ENCODE results near the gene COCH.

Gene COCH

DNA sequence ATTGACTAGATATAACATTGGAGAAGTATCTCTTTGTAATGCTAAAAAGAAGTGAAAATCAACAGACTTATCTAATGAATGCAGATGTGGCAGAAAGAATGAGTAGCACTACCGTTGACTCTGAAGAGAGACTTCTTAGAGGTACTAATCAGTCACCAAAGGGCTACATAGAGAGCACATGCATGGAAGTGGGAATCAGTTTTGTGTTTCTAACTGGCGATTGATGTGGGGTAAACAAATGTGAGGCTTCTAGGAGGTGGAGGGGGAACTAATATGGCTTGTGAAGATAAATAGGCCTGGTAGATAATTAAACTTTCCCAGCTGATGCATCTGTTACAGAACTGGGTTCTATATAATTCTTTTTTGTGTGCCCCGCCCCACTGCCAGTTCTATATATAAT, 10.5 kb downstream of the COCH start:
- TF ChIP-seq, protein P1, sequence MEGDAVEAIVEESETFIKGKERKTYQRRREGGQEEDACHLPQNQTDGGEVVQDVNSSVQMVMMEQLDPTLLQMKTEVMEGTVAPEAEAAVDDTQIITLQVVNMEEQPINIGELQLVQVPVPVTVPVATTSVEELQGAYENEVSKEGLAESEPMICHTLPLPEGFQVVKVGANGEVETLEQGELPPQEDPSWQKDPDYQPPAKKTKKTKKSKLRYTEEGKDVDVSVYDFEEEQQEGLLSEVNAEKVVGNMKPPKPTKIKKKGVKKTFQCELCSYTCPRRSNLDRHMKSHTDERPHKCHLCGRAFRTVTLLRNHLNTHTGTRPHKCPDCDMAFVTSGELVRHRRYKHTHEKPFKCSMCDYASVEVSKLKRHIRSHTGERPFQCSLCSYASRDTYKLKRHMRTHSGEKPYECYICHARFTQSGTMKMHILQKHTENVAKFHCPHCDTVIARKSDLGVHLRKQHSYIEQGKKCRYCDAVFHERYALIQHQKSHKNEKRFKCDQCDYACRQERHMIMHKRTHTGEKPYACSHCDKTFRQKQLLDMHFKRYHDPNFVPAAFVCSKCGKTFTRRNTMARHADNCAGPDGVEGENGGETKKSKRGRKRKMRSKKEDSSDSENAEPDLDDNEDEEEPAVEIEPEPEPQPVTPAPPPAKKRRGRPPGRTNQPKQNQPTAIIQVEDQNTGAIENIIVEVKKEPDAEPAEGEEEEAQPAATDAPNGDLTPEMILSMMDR (IDR thresholded peaks at IDR 0.05; ENCODE audit: borderline replicate concordance, control extremely low read depth, extremely low read depth, insufficient read depth, missing control alignments): no peak
- in situ Hi-C loops (cut with MboI; ENCODE audit: low sequenced_read_pairs, unreplicated experiment): no loop called here
- DNase-seq (ENCODE audit: low spot score): no peak

DNA sequence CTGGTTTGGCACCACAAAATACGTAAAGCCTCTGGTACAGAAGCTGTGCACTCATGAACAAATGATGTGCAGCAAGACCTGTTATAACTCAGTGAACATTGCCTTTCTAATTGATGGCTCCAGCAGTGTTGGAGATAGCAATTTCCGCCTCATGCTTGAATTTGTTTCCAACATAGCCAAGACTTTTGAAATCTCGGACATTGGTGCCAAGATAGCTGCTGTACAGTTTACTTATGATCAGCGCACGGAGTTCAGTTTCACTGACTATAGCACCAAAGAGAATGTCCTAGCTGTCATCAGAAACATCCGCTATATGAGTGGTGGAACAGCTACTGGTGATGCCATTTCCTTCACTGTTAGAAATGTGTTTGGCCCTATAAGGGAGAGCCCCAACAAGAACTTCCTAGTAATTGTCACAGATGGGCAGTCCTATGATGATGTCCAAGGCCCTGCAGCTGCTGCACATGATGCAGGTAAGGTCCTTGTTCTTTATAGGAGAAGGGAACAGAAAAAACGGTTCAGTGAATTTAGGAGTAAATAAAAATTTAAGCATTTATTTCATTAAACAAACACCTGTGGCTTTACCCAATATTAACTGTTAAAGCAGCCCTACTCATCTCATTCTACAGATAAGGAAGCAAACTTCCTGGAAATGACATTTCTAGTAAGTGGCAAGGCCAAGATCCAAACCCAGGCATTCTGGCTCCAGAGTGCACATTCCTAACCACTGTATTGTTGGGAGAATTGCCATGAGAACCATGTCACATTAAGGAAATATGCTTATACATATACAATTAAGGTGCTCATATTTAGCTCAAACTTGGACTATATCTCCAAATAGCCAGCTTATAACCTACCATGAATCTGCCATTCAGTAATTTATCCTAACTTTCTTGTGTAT, 11.7 kb downstream of the COCH start:
- TF ChIP-seq, protein P1 (IDR thresholded peaks at IDR 0.05; ENCODE audit: borderline replicate concordance, control extremely low read depth, extremely low read depth, insufficient read depth, missing control alignments): no peak
- no peak for DNase-seq (ENCODE audit: low spot score)
- in situ Hi-C loops (cut with MboI; ENCODE audit: low sequenced_read_pairs, unreplicated experiment): no loop called here

DNA sequence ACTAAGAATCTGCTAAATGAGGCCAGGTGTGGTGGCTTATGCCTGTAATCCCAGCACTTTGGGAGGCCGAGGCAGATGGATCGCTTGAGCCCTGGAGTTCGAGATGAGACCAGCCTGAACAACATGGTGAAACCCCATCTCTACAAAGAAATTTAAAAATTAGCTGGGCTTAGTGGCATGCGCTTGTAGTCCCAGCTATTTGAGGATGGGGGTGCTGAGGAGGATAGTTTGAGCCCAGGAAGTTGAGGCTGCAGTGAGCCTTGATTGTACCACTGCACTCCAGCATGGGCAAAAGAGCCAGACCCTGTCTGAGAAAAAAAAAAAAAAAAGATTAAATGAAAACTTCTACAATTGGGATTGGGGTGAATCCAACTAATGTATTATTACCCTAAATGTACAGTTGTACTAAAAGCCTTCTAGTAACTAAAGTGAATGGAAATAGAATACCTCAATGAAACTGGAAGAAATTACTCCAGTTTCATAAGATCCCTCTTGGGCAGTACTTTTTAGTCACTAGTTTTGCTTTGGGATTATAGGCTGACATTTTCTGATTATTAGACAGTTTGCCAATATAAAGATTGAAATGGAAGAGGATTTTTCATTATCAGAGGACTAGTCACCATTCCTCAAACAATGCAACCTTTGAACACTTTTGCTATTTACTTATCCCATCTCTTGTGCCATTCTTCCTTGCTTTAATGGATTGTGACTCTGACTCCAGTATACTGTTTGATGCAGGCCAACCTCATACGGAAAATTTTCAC, 14.3 kb downstream of the COCH start:
- no peak for DNase-seq (ENCODE audit: low spot score)
- TF ChIP-seq, protein P1 (IDR thresholded peaks at IDR 0.05; ENCODE audit: borderline replicate concordance, control extremely low read depth, extremely low read depth, insufficient read depth, missing control alignments): no peak
- in situ Hi-C loops (cut with MboI; ENCODE audit: low sequenced_read_pairs, unreplicated experiment): no loop called here

DNA sequence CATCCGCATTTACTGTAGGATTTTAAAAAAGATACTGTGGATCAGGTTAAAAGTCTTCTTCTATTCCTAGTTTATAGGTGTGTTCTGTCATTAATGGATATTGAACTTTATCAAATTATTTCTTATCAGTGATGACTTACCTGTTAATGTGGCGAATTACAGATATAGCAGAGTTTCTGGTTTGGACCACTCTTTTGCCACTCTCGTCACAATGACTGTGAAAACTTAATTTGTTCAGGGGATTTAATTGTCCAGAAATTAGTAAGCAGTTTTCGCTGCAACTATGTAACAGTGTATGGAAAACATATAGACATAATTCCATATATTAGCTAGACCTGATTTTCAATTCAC, 14.9 kb downstream of the COCH start:
- no peak for DNase-seq (ENCODE audit: low spot score)
- TF ChIP-seq, protein P1 (IDR thresholded peaks at IDR 0.05; ENCODE audit: borderline replicate concordance, control extremely low read depth, extremely low read depth, insufficient read depth, missing control alignments): no peak
- in situ Hi-C loops (cut with MboI; ENCODE audit: low sequenced_read_pairs, unreplicated experiment): no loop called here

DNA sequence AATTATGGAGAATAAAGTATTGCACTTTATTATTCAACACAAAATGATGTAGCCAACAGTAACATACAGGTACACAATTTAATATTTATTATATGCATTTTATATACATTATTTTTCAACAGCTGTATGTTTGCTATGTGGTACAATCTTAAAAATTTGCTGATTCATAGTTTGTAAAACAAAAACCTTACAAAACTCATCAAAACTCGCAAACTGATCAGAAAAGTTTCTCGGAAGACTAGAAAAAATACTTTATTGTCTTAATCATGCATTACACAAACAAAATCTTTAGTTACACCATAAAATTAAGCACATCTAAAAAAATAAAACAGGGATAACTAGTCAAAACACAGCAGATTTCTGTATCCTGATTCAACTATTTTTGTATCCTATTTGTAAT, 19.5 kb downstream of the COCH start:
- TF ChIP-seq, protein P1 (IDR thresholded peaks at IDR 0.05; ENCODE audit: borderline replicate concordance, control extremely low read depth, extremely low read depth, insufficient read depth, missing control alignments): no peak
- in situ Hi-C loops (cut with MboI; ENCODE audit: low sequenced_read_pairs, unreplicated experiment): no loop called here

DNA sequence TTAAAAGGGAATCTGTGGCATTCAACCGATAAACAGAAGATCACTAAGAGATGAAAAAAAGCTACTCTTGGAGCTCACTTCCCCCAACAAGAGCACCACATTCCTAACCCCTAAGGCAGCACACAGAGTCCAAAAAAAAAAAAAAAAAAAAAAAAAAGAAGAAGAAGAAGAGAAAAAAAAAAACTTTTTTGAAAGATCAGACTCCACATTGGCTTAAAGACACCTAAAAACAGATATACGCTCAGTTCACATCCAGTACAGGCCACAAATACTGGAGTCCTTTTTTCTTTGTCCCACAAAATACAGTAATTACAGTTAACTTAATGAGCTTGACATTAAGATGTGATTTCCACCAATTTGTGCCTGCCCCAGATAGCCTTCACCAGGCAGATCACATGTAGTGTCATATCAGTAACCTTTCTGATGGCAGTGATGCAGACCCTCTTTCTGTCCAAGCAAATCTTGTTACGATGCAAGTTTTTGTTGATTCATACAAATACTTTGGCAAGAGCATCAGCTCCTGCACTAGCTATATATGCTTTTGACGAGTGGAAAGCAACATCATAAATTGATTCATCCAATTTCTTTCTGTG, 20.7 kb downstream of the COCH start:
- in situ Hi-C loops (cut with MboI; ENCODE audit: low sequenced_read_pairs, unreplicated experiment): no loop called here
- TF ChIP-seq, protein P1 (IDR thresholded peaks at IDR 0.05; ENCODE audit: borderline replicate concordance, control extremely low read depth, extremely low read depth, insufficient read depth, missing control alignments): no peak
- DNase-seq (ENCODE audit: low spot score): no peak

More for the DNA sequence above, 19.5 kb downstream of the COCH start:
- no peak for DNase-seq (ENCODE audit: low spot score)

All from GM13976 (cell line).